C4-2B (cell line): Measurements from ENCODE around the gene TCHP.

Experiments used
- CTCF ChIP-seq: fragments of 450-650 bp; conservative IDR thresholded peaks from 2 replicates; pipeline ENCODE4 v1.5.1; 2017; ENCODE audit warnings: mild to moderate bottlenecking
- ZFX ChIP-seq: fragments of 450-650 bp; IDR thresholded peaks from 2 replicates; pipeline ENCODE4 v1.6.1; 2017

GRCh38 chr12:109876406-109876805 lies 23.7 kb upstream of the TCHP start:
- TF ChIP-seq CTCF (no peak), ZFX (no peak)
